ENCODE results near the gene ATE1.
A peak's percentile ranks its signal among the peaks of the same experiment; 100 is the strongest.

The ATE1 gene

GRCh38 chr10:121899727-121900126 lies 28.1 kb downstream of the ATE1 start:
- no peak for TF ChIP-seq CTCF (IDR thresholded peaks at IDR 0.05)

GRCh38 chr10:121891103-121891502 lies 36.7 kb downstream of the ATE1 start:
- TF ChIP-seq CTCF (IDR thresholded peaks at IDR 0.05): no peak

GRCh38 chr10:121889212-121889611 lies 38.6 kb downstream of the ATE1 start:
- no peak for TF ChIP-seq CTCF (IDR thresholded peaks at IDR 0.05)

- TF ChIP-seq CTCF (IDR thresholded peaks at IDR 0.05): peak; percentile 89
Observed at GRCh38 chr10:121886997-121887622, 40.7 kb downstream of the ATE1 start.

- no peak for TF ChIP-seq CTCF (IDR thresholded peaks at IDR 0.05)
Observed at GRCh38 chr10:121886181-121886580, 41.6 kb downstream of the ATE1 start.

- no peak for TF ChIP-seq CTCF (IDR thresholded peaks at IDR 0.05)
Observed at GRCh38 chr10:121880895-121881294, 46.9 kb downstream of the ATE1 start.

GRCh38 chr10:121879476-121879875 lies 48.4 kb downstream of the ATE1 start:
- no peak for TF ChIP-seq CTCF (IDR thresholded peaks at IDR 0.05)

- TF ChIP-seq CTCF (IDR thresholded peaks at IDR 0.05): no peak
Observed at GRCh38 chr10:121873236-121873635, 54.6 kb downstream of the ATE1 start.
